Smooth muscle cell (in vitro differentiated cells): ENCODE results near the gene PAM. TPM values are rescaled to one million over a fixed set of nuclear protein-coding genes. Genes with fewer than 3 reads are reported as not detected.

ENCODE experiments used
- DNase-seq: peaks from one replicate; lab custom pipeline; 2025; ENCODE audit not compliant: unreplicated experiment; lab: John Stamatoyannopoulos, UW
- H2AFZ ChIP-seq: fragments of 200-600 bp; sonication (generic); 2 replicates; pipeline ENCODE4 v1.6.0; 2016; ENCODE audit warnings: antibody characterized with exemption, low read depth, mild to moderate bottlenecking
- H3F3A ChIP-seq: fragments of 200-600 bp; sonication (generic); 2 replicates; pipeline ENCODE4 v1.6.0; 2017; ENCODE audit warnings: antibody characterized with exemption, low read depth
- H3K27ac ChIP-seq: fragments of 200-600 bp; sonication (generic); 2 replicates; pipeline ENCODE4 v1.5.1; 2016; ENCODE audit warnings: low read depth, mild to moderate bottlenecking
- H3K27me3 ChIP-seq: fragments of 200-600 bp; sonication (generic); 2 replicates; pipeline ENCODE4 v1.6.1; 2016; ENCODE audit warnings: low read depth, mild to moderate bottlenecking
- H3K36me3 ChIP-seq: fragments of 200-600 bp; sonication (generic); 2 replicates; pipeline ENCODE4 v1.5.1; 2016; ENCODE audit warnings: low read depth
- H3K4me1 ChIP-seq: fragments of 200-600 bp; sonication (generic); 2 replicates; pipeline ENCODE4 v1.5.1; 2016; ENCODE audit warnings: low read depth
- H3K4me2 ChIP-seq: fragments of 200-600 bp; sonication (generic); 2 replicates; pipeline ENCODE4 v1.6.0; 2016; ENCODE audit warnings: mild to moderate bottlenecking
- H3K4me3 ChIP-seq: fragments of 200-600 bp; sonication (generic); 2 replicates; pipeline ENCODE4 v1.5.1; 2016; ENCODE audit warnings: mild to moderate bottlenecking
- H3K79me2 ChIP-seq: fragments of 200-600 bp; sonication (generic); 2 replicates; pipeline ENCODE4 v1.6.0; 2016; ENCODE audit warnings: low read depth, mild to moderate bottlenecking
- H3K9ac ChIP-seq: fragments of 200-600 bp; sonication (generic); 2 replicates; pipeline ENCODE4 v1.6.0; 2016; ENCODE audit warnings: low read depth
- H3K9me3 ChIP-seq: fragments of 200-600 bp; sonication (generic); replicated peaks from 2 replicates; pipeline ENCODE4 v1.5.1; 2016; ENCODE audit warnings: low read depth
- H4K20me1 ChIP-seq: fragments of 200-600 bp; sonication (generic); 2 replicates; pipeline ENCODE4 v1.6.0; 2016; ENCODE audit warnings: low read depth
- CTCF ChIP-seq: fragments of 200-600 bp; sonication (generic); IDR thresholded peaks from 2 replicates; pipeline ENCODE4 v1.5.1; 2017; ENCODE audit warnings: borderline replicate concordance, mild to moderate bottlenecking, antibody characterized with exemption; ENCODE audit not compliant: insufficient read depth, poor library complexity, severe bottlenecking
- WGBS: methylation state at CpG from one replicate; pipeline ENCODE4 v1.1.7; 2016; ENCODE audit warnings: low lambda C conversion rate; 5-methylcytosine and 5-hydroxymethylcytosine counted together
- polyA plus RNA-seq: library from polyadenylated mRNA; unstranded; fragments of >200 nt; fragmentation: Nextera tagmentation; extraction: Ambion mirVana; gene quantifications from 2 replicates; pipeline ENCODE4 v1.2.1, GENCODE V29; 2016
- total RNA-seq: library from RNA; depleted of rRNA; stranded (reverse); fragments of >200 nt; gene quantifications from 2 replicates; pipeline ENCODE4 v1.2.3, GENCODE V29; 2014

PAM gene
- total and polyA plus RNA-seq, 2 experiments from 2014 or later, result 117 to 155 TPM

- no peak overlapping the region for H3K27ac ChIP-seq
- no peaks in the 10 kb centered on the region for H3F3A ChIP-seq
- no peaks in the 10 kb centered on the region for H3K79me2 ChIP-seq
- WGBS, result 92% methylated on average over 6 of the region's 6 CpGs
- no peak for TF ChIP-seq CTCF
- H3K27me3 ChIP-seq, result no peaks in the 10 kb centered on the region
- H3K4me2 ChIP-seq, result no peak overlapping the region
- no peak overlapping the region for H3K9ac ChIP-seq
- H3K4me3 ChIP-seq, result no peak overlapping the region
- H2AFZ ChIP-seq, result no peak overlapping the region
- DNase-seq, result no peak
- H3K36me3 ChIP-seq, result no peaks in the 10 kb centered on the region
- H4K20me1 ChIP-seq, result peaks cover 47% of the 10 kb centered on the region
- H3K4me1 ChIP-seq, result peaks cover 32% of the 10 kb centered on the region
- H3K9me3 ChIP-seq, result no peaks in the 10 kb centered on the region
Observed at GRCh38 chr5:102802708-102803458, 47.8 kb downstream of the PAM start.

GRCh38 chr5:102807878-102808502 is 52.9 kb downstream of the PAM start:
- Histone ChIP-seq H3K27me3 (no peaks in the 10 kb centered on the region), H3K27ac (peak overlapping the region; percentile 25), H3K9me3 (no peaks in the 10 kb centered on the region), H4K20me1 (peaks cover 68% of the 10 kb centered on the region), H3K36me3 (no peaks in the 10 kb centered on the region), H3F3A (no peaks in the 10 kb centered on the region), H3K79me2 (peaks cover 3% of the 10 kb centered on the region), H3K9ac (peak overlapping the region; percentile 56), H2AFZ (no peak overlapping the region), H3K4me1 (peaks cover 16% of the 10 kb centered on the region), H3K4me3 (no peak overlapping the region), H3K4me2 (peak overlapping the region; percentile 2)
- 42% methylated on average over 7 of the region's 7 CpGs for WGBS
- no peak for TF ChIP-seq CTCF
- no peak for DNase-seq

- Histone ChIP-seq H2AFZ (no peak overlapping the region), H3K4me3 (no peak overlapping the region), H4K20me1 (peaks cover 69% of the 10 kb centered on the region), H3K79me2 (peaks cover 3% of the 10 kb centered on the region), H3K4me2 (no peak overlapping the region), H3K4me1 (peaks cover 16% of the 10 kb centered on the region), H3K9ac (peak overlapping the region; percentile 0), H3F3A (no peaks in the 10 kb centered on the region), H3K9me3 (no peaks in the 10 kb centered on the region), H3K27me3 (no peaks in the 10 kb centered on the region), H3K36me3 (no peaks in the 10 kb centered on the region), H3K27ac (no peak overlapping the region)
- no peak for TF ChIP-seq CTCF
- 65% methylated on average over 4 of the region's 4 CpGs for WGBS
- DNase-seq, result no peak
Observed at GRCh38 chr5:102809033-102809432, 53.9 kb downstream of the PAM start.
